Activated T-cell treated with anti-CD3 and anti-CD28 coated beads, Interleukin-2, amount 50 U/mL, for 1 hour (primary cell): ENCODE measurements around the gene PIK3C2G.

ENCODE experiments used
- DNase-seq: peaks from one replicate; pipeline ENCODE4 v3.0.0-alpha.2; 2020

PIK3C2G gene

GRCh38 chr12:18345021-18345735, 83.9 kb downstream of the PIK3C2G start:
- no peak for DNase-seq

GRCh38 chr12:18352312-18352711, 91.0 kb downstream of the PIK3C2G start:
- no peak for DNase-seq

GRCh38 chr12:18355429-18355828, 94.1 kb downstream of the PIK3C2G start:
- DNase-seq, result no peak

GRCh38 chr12:18358077-18358476, 96.8 kb downstream of the PIK3C2G start:
- no peak for DNase-seq

- no peak for DNase-seq
Measured at GRCh38 chr12:18358930-18359329, 97.6 kb downstream of the PIK3C2G start.

- no peak for DNase-seq
Measured at GRCh38 chr12:18361433-18361832, 100.1 kb downstream of the PIK3C2G start.

- DNase-seq, result no peak
Measured at GRCh38 chr12:18363321-18363720, 102.0 kb downstream of the PIK3C2G start.

GRCh38 chr12:18368594-18368993, 107.3 kb downstream of the PIK3C2G start:
- DNase-seq, result no peak

GRCh38 chr12:18373181-18373580, 111.9 kb downstream of the PIK3C2G start:
- DNase-seq, result no peak

- DNase-seq, result no peak
Measured at GRCh38 chr12:18375131-18375530, 113.8 kb downstream of the PIK3C2G start.

- DNase-seq, result no peak
Measured at GRCh38 chr12:18375583-18375982, 114.3 kb downstream of the PIK3C2G start.

- no peak for DNase-seq
Measured at GRCh38 chr12:18382236-18382885, 121.0 kb downstream of the PIK3C2G start.

- no peak for DNase-seq
Measured at GRCh38 chr12:18383203-18383602, 121.9 kb downstream of the PIK3C2G start.

- no peak for DNase-seq
Measured at GRCh38 chr12:18387706-18388105, 126.4 kb downstream of the PIK3C2G start.

GRCh38 chr12:18389820-18390219, 128.5 kb downstream of the PIK3C2G start:
- no peak for DNase-seq

GRCh38 chr12:18391151-18391550, 129.8 kb downstream of the PIK3C2G start:
- no peak for DNase-seq

- DNase-seq, result no peak
Measured at GRCh38 chr12:18394742-18395141, 133.4 kb downstream of the PIK3C2G start.

GRCh38 chr12:18400186-18400585, 138.9 kb downstream of the PIK3C2G start:
- DNase-seq, result no peak

GRCh38 chr12:18402872-18403611, 141.7 kb downstream of the PIK3C2G start:
- no peak for DNase-seq

- no peak for DNase-seq
Measured at GRCh38 chr12:18411453-18411852, 150.1 kb downstream of the PIK3C2G start.

- DNase-seq, result no peak
Measured at GRCh38 chr12:18414671-18415070, 153.4 kb downstream of the PIK3C2G start.

- no peak for DNase-seq
Measured at GRCh38 chr12:18415227-18415626, 153.9 kb downstream of the PIK3C2G start.

GRCh38 chr12:18416412-18416811, 155.1 kb downstream of the PIK3C2G start:
- no peak for DNase-seq

GRCh38 chr12:18419311-18419710, 158.0 kb downstream of the PIK3C2G start:
- no peak for DNase-seq
